ENCODE measurements around the gene KCND3. TPM values are rescaled to one million over a fixed set of nuclear protein-coding genes. Genes with fewer than 3 reads are reported as not detected.

KCND3 gene
- total RNA-seq, 1 donor from 2014 or later, result 5.5 TPM

DNA sequence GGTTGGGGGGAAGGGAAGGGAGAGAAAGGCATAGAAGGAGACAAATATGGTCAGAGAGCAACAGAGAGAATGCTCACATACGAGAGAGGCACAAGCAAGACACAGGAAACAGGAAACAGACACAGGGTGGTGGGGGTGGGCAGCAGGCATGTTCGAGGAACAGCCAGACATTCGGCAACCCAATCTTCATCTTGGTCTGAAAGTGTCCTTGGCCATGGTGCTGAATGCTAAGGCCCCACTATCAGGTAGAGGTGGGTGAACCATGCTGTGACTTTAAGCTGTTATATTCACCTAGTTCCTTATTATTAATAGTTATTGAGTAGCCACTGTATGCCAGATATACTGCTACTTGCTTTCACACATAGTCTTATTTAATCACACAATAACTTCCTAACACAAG, 124.6 kb downstream of the KCND3 start:
- no peaks in the 10 kb centered on the region for H3K36me3 ChIP-seq
- no peaks in the 10 kb centered on the region for H3K4me1 ChIP-seq
- ATAC-seq (no peak), DNase-seq (no peak)
- H3K4me3 ChIP-seq, result no peak overlapping the region
- TF ChIP-seq, protein P1, sequence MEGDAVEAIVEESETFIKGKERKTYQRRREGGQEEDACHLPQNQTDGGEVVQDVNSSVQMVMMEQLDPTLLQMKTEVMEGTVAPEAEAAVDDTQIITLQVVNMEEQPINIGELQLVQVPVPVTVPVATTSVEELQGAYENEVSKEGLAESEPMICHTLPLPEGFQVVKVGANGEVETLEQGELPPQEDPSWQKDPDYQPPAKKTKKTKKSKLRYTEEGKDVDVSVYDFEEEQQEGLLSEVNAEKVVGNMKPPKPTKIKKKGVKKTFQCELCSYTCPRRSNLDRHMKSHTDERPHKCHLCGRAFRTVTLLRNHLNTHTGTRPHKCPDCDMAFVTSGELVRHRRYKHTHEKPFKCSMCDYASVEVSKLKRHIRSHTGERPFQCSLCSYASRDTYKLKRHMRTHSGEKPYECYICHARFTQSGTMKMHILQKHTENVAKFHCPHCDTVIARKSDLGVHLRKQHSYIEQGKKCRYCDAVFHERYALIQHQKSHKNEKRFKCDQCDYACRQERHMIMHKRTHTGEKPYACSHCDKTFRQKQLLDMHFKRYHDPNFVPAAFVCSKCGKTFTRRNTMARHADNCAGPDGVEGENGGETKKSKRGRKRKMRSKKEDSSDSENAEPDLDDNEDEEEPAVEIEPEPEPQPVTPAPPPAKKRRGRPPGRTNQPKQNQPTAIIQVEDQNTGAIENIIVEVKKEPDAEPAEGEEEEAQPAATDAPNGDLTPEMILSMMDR (IDR thresholded peaks at IDR 0.05), result no peak
- no peaks in the 10 kb centered on the region for H3K27me3 ChIP-seq (ENCODE audit: low read depth)
- intact Hi-C loops (cut with DNase I), result no loop called here
- H3K27ac ChIP-seq, result no peak overlapping the region
- H3K9me3 ChIP-seq, result no peaks in the 10 kb centered on the region

GRCh38 chr1:111863401-111863800, 126.1 kb downstream of the KCND3 start:
- no peak for ATAC-seq
- Histone ChIP-seq H3K4me3 (no peak overlapping the region), H3K36me3 (no peaks in the 10 kb centered on the region), H3K27ac (no peak overlapping the region), H3K4me1 (no peaks in the 10 kb centered on the region), H3K27me3 (ENCODE audit: low read depth) (no peaks in the 10 kb centered on the region), H3K9me3 (no peaks in the 10 kb centered on the region)
- DNase-seq, result no peak
- TF ChIP-seq, protein P1 (IDR thresholded peaks at IDR 0.05), result no peak
- intact Hi-C loops (cut with DNase I), result no loop called here

DNA sequence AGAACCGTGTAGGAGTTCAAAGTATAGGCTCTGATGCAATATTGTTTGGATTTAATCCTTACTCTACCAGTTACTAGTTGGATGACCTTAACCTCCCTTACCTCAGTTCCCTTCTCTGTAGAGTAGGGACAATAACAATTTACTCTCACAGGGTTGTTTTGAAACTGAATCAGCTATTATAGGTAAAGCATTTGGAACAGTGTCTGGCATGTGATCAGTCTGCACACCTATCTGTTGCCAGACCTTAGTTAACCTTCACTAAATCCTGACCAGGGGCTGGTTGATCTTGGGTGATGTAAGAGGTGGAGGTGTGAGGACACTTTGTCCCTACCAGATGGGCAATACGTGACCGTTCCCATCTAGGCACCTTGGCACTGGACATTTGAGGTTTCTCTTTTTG, 126.9 kb downstream of the KCND3 start:
- no peak overlapping the region for H3K4me3 ChIP-seq
- no peaks in the 10 kb centered on the region for H3K27me3 ChIP-seq (ENCODE audit: low read depth)
- no peak overlapping the region for H3K27ac ChIP-seq
- H3K4me1 ChIP-seq, result no peaks in the 10 kb centered on the region
- TF ChIP-seq, protein P1 (IDR thresholded peaks at IDR 0.05), result no peak
- H3K9me3 ChIP-seq, result no peaks in the 10 kb centered on the region
- no peaks in the 10 kb centered on the region for H3K36me3 ChIP-seq
- intact Hi-C loops (cut with DNase I), result no loop called here
- DNase-seq, result no peak
- no peak for ATAC-seq

DNA sequence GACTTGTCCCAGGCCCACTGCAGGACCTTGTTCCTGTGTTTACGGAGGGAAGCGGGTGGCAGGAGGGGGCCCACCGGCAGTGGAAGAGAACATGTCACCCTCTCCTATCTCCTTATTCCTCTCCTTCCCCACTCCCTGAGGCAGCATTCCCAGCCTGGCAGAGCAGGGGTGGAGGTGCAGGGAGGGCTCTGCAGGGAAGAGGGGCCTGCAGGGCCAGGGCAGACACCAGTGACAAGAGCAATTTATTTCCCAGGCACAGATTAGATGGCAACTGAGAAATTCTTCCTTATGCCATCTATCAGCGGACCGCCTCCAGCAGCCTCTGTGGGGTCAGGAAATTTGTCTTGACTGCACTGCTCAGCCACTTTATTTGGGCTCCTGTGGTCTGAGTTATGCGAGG, 127.9 kb downstream of the KCND3 start:
- DNase-seq (no peak), ATAC-seq (no peak)
- intact Hi-C loops (cut with DNase I), result no loop called here
- Histone ChIP-seq H3K4me3 (no peak overlapping the region), H3K9me3 (no peaks in the 10 kb centered on the region), H3K4me1 (no peaks in the 10 kb centered on the region), H3K27me3 (ENCODE audit: low read depth) (no peaks in the 10 kb centered on the region), H3K36me3 (no peaks in the 10 kb centered on the region), H3K27ac (no peak overlapping the region)
- TF ChIP-seq, protein P1 (IDR thresholded peaks at IDR 0.05), result no peak

DNA sequence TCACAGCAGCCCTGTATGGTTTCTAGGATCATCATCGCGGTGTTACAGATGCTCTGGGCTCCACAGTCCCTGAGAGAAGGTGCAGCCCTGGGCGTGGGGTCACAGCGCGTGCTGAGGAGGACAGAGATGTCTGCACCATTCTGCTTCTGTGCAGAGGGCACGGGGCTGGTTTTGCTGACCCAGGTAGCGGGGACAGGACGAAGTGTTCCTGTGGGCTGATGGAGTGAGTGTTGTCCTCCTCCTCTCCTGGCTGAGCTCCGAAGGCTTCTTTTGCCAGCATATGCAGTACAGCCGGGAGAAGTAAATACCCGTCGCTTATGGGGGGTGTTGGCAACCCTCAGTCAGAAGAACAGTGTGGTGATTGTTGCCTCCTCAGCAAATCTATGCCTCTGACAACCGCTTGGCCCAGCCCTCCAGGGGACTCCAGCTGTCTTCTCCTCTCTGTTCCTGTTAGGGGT, 132.2 kb downstream of the KCND3 start:
- no peak for DNase-seq
- no peak overlapping the region for H3K4me3 ChIP-seq
- no peak for ATAC-seq
- TF ChIP-seq, protein P1 (IDR thresholded peaks at IDR 0.05), result no peak
- H3K36me3 ChIP-seq, result no peaks in the 10 kb centered on the region
- H3K27me3 ChIP-seq (ENCODE audit: low read depth), result peaks cover 5% of the 10 kb centered on the region
- intact Hi-C loops (cut with DNase I), result no loop called here
- no peaks in the 10 kb centered on the region for H3K9me3 ChIP-seq
- H3K4me1 ChIP-seq, result no peaks in the 10 kb centered on the region
- no peak overlapping the region for H3K27ac ChIP-seq
